A549 (cell line): ENCODE data around the gene NTM. TPM values are rescaled to one million over a fixed set of nuclear protein-coding genes. Genes with fewer than 3 reads are reported as not detected.

Experiments used
- ATAC-seq, 2 experiments: fragments of 200-7000 bp in 1 of 2; fragments of >200 bp in 1 of 2; cut with Nextera tagmentation in 1 of 2; cut with Tn5 transposase in 1 of 2; 3 replicates each; pipeline versions ENCODE4 v1.8.0 to v1.9.1; 2018 to 2020; ENCODE audit warnings: mild to moderate bottlenecking in 1 of 2, moderate library complexity in 1 of 2
- CTCF ChIA-PET: fragments of 300-600 bp; sonication (Branson Sonifier 250); formaldehyde crosslinking; extraction: SDS; loops from one replicate; lab custom pipeline; 2021; ENCODE audit warnings: antibody characterized with exemption, inconsistent platforms; lab: Yijun Ruan, JAX
- POLR2A ChIA-PET: fragments of 350-600 bp; formaldehyde crosslinking; extraction: SDS; loops from one replicate; lab custom pipeline; 2021; ENCODE audit warnings: antibody characterized with exemption, inconsistent platforms; lab: Yijun Ruan, JAX
- DNase-seq, 2 experiments: peaks; one replicate each; pipeline versions ENCODE4 v3.0.0 to v3.0.0-alpha.2; 2011 to 2016; ENCODE audit warnings: low read depth in 1 of 2, low spot score in 1 of 2
- FAIRE-seq: peaks from 2 replicates; lab custom pipeline; 2011; peaks lifted over from hg19 to GRCh38; lab: Jason Lieb, UNC
- H3K27ac ChIP-seq, 2 experiments: fragments of >200 bp; sonication (Bioruptor Twin); formaldehyde crosslinking; 3 replicates each; pipeline ENCODE4 v1.5.1; 2016 to 2017
- H3K4me1 ChIP-seq: fragments of >200 bp; sonication (Bioruptor Twin); formaldehyde crosslinking; 3 replicates; pipeline ENCODE4 v1.6.1; 2016
- H3K4me2 ChIP-seq: fragments of >200 bp; sonication (Bioruptor Twin); formaldehyde crosslinking; 3 replicates; pipeline ENCODE4 v1.6.1; 2016
- H3K4me3 ChIP-seq: fragments of >200 bp; sonication (Bioruptor Twin); formaldehyde crosslinking; 3 replicates; pipeline ENCODE4 v1.5.1; 2016
- H3K9me3 ChIP-seq: fragments of >200 bp; sonication (Bioruptor Twin); formaldehyde crosslinking; 3 replicates; pipeline ENCODE4 v1.6.1; 2016
- BCL3 ChIP-seq: fragments of >200 bp; sonication (Bioruptor Twin); formaldehyde crosslinking; IDR thresholded peaks from 3 replicates; pipeline ENCODE4 v1.6.1; 2016
- CBX2 ChIP-seq: fragments of 200-600 bp; sonication (generic); IDR thresholded peaks from 2 replicates; pipeline ENCODE4 v1.6.1; 2016; ENCODE audit warnings: low read depth, mild to moderate bottlenecking, borderline replicate concordance
- CEBPB ChIP-seq, 2 experiments: fragments of >200 bp in 1 of 2; sonication (Bioruptor Twin) in 1 of 2; formaldehyde crosslinking in 1 of 2; IDR thresholded peaks; 2 replicates each; pipeline ENCODE4 v1.6.1; 2012 to 2016
- E2F6 ChIP-seq: IDR thresholded peaks from 2 replicates; pipeline ENCODE4 v1.6.1; 2012; ENCODE audit warnings: low read depth, borderline replicate concordance
- EHMT2 ChIP-seq: fragments of 200-600 bp; sonication (generic); IDR thresholded peaks from 2 replicates; pipeline ENCODE4 v1.6.1; 2016; ENCODE audit warnings: antibody characterized with exemption, low read depth, mild to moderate bottlenecking, moderate library complexity
- GATA3 ChIP-seq: IDR thresholded peaks from 2 replicates; pipeline ENCODE4 v1.6.1; 2012; ENCODE audit warnings: borderline replicate concordance
- HMGXB4 ChIP-seq: fragments of 250-450 bp; sonication (Bioruptor Pico); IDR thresholded peaks from 2 replicates; pipeline ENCODE4 v1.5.0; 2021; ENCODE audit warnings: mild to moderate bottlenecking, moderate library complexity, borderline replicate concordance
- KDM1A ChIP-seq: fragments of 200-600 bp; sonication (generic); IDR thresholded peaks from 2 replicates; pipeline ENCODE4 v1.6.1; 2016; ENCODE audit warnings: low read depth, mild to moderate bottlenecking
- KDM5A ChIP-seq: fragments of 200-600 bp; sonication (generic); IDR thresholded peaks from 2 replicates; pipeline ENCODE4 v1.6.1; 2016; ENCODE audit warnings: antibody characterized with exemption, mild to moderate bottlenecking
- NPAS2 ChIP-seq: fragments of 250-450 bp; sonication (Bioruptor Pico); IDR thresholded peaks from 2 replicates; pipeline ENCODE4 v1.8.0; 2022; ENCODE audit warnings: mild to moderate bottlenecking, moderate library complexity, borderline replicate concordance
- REST ChIP-seq: fragments of 200-600 bp; sonication (generic); IDR thresholded peaks from 2 replicates; pipeline ENCODE4 v1.6.1; 2016; ENCODE audit warnings: antibody characterized with exemption, mild to moderate bottlenecking, moderate library complexity
- RFX5 ChIP-seq: fragments of 450-650 bp; IDR thresholded peaks from 2 replicates; pipeline ENCODE4 v1.7.1; 2014; ENCODE audit warnings: antibody characterized with exemption, mild to moderate bottlenecking, moderate library complexity
- ZSCAN20 ChIP-seq: fragments of 250-450 bp; sonication (Bioruptor Pico); IDR thresholded peaks from 2 replicates; pipeline ENCODE4 v1.8.0; 2022; ENCODE audit warnings: mild to moderate bottlenecking, moderate library complexity
- WGBS: methylation state at CpG from one replicate; pipeline ENCODE4 v1.1.6; 2017; ENCODE audit errors: missing lambda C conversion rate; 5-methylcytosine and 5-hydroxymethylcytosine counted together
- polyA plus RNA-seq, 4 experiments: library from polyadenylated mRNA; depleted of rRNA in 3 of 4; stranded (reverse); fragments of >200 nt; fragmentation: RNase III in 1 of 4; extraction: RNeasy Plus Mini Kit Qiagen cat#74134 plus additional on column Dnase treatment in 1 of 4; gene quantifications; 2 replicates in 3 of 4; 3 replicates in 1 of 4; pipeline ENCODE4 v1.2.3, GENCODE V29; 2011 to 2017

The NTM gene
- polyA plus RNA-seq, 2 of the 4 experiments (the other 2 are of a cell fraction): not detected

GRCh38 chr11:132171031-132171430 lies 800.6 kb downstream of the NTM start (continued):
- TF ChIP-seq CEBPB (IDR thresholded peaks at IDR 0.05) (no peak), KDM5A (no peak), KDM1A (no peak)

- WGBS: 4% methylated on average over 15 of the region's 15 CpGs
- CTCF ChIA-PET: no interaction called here
- H3K4me1 ChIP-seq: no peaks in the 10 kb centered on the region
- no peak for TF ChIP-seq NPAS2 (CRISPR knock-in tag)
- TF ChIP-seq E2F6: no peak
- no peak for TF ChIP-seq GATA3
- no peak for TF ChIP-seq ZSCAN20 (CRISPR knock-in tag)
- no peak for TF ChIP-seq HMGXB4 (CRISPR knock-in tag)
- TF ChIP-seq CBX2: no peak
- TF ChIP-seq RFX5: no peak
- no peak overlapping the region for H3K4me2 ChIP-seq
- ATAC-seq (no peak), DNase-seq (no peak), FAIRE-seq (no peak)
- H3K4me3 ChIP-seq: no peak overlapping the region
- H3K27ac ChIP-seq: no peak overlapping the region
- POLR2A ChIA-PET: no interaction called here
- H3K9me3 ChIP-seq: no peaks in the 10 kb centered on the region
Observed at GRCh38 chr11:132174362-132175255, 804.2 kb downstream of the NTM start.

GRCh38 chr11:132177106-132177505 lies 806.7 kb downstream of the NTM start:
- ATAC-seq: no peak
- Histone ChIP-seq H3K9me3 (no peaks in the 10 kb centered on the region), H3K4me2 (no peak overlapping the region), H3K27ac (no peak overlapping the region), H3K4me1 (no peaks in the 10 kb centered on the region), H3K4me3 (no peak overlapping the region)
- ChIA-PET CTCF (no interaction called here), POLR2A (no interaction called here)
- WGBS: 5% methylated on average over 1 of the region's 1 CpG
- no peak for FAIRE-seq
- TF ChIP-seq EHMT2 (no peak), REST (peak; percentile 59; the same call in 1 of the 2 replicates), BCL3 (no peak)
- no peak for DNase-seq
